Liver (tissue), 9 donors: ENCODE data around the gene TAS1R1. TPM values are rescaled to one million over a fixed set of nuclear protein-coding genes. Genes with fewer than 3 reads are reported as not detected.

ENCODE experiments used
- DNase-seq: peaks from one replicate; pipeline ENCODE4 v3.0.0-alpha.2; 2017; ENCODE audit warnings: low spot score
- H3K27ac ChIP-seq, 2 donors: one replicate each; pipeline ENCODE4 v1.7.0; 2013; ENCODE audit warnings: inconsistent platforms in 2 of 2, low read length in 2 of 2, control low read depth in 1 of 2, low read depth in 1 of 2, mild to moderate bottlenecking in 1 of 2
- H3K27me3 ChIP-seq, 4 donors: one replicate each; pipeline versions ENCODE4 v1.6.1 to v1.7.0; 2013; ENCODE audit warnings: low read length in 3 of 4, inconsistent platforms in 1 of 4, mild to moderate bottlenecking in 1 of 4, moderate library complexity in 1 of 4; ENCODE audit not compliant: control insufficient read depth in 4 of 4, insufficient read depth in 4 of 4
- H3K36me3 ChIP-seq, 4 donors: one replicate each; pipeline versions ENCODE4 v1.6.1 to v1.7.0; 2013; ENCODE audit warnings: low read length in 3 of 4, mild to moderate bottlenecking in 3 of 4, low read depth in 1 of 4, moderate library complexity in 1 of 4; ENCODE audit not compliant: control insufficient read depth in 4 of 4, insufficient read depth in 3 of 4
- H3K4me1 ChIP-seq, 4 donors: one replicate each; pipeline versions ENCODE4 v1.6.1 to v1.7.0; 2013; ENCODE audit warnings: low read length in 3 of 4, mild to moderate bottlenecking in 3 of 4, moderate library complexity in 1 of 4; ENCODE audit not compliant: control insufficient read depth in 4 of 4, insufficient read depth in 4 of 4
- H3K4me3 ChIP-seq, 3 donors: one replicate each; pipeline versions ENCODE4 v1.6.1 to v1.7.0; 2013; ENCODE audit warnings: low read length in 3 of 3, control low read depth in 1 of 3, low read depth in 1 of 3, mild to moderate bottlenecking in 1 of 3
- H3K9ac ChIP-seq, 2 donors: one replicate each; pipeline ENCODE4 v1.7.0; 2013; ENCODE audit warnings: low read length in 2 of 2, mild to moderate bottlenecking in 2 of 2, moderate library complexity in 2 of 2, control low read depth in 1 of 2, low read depth in 1 of 2
- H3K9me3 ChIP-seq, 4 donors: one replicate each; pipeline versions ENCODE4 v1.6.1 to v1.7.0; 2013; ENCODE audit warnings: low read length in 3 of 4; ENCODE audit not compliant: control insufficient read depth in 4 of 4
- ATF3 ChIP-seq: IDR thresholded peaks from 2 replicates; pipeline ENCODE4 v1.6.1; 2016; ENCODE audit warnings: antibody characterized with exemption
- CTCF ChIP-seq: fragments of 150-350 bp; IDR thresholded peaks from 2 replicates; pipeline ENCODE4 v1.5.1; 2017; ENCODE audit warnings: improper control_type of control experiment, low read depth, low read length; ENCODE audit not compliant: missing input control
- EGR1 ChIP-seq, 2 donors: IDR thresholded peaks; 2 replicates each; pipeline ENCODE4 v1.6.1; 2016 to 2018; ENCODE audit warnings: antibody characterized with exemption in 2 of 2, low read depth in 2 of 2
- FOXA1 ChIP-seq: IDR thresholded peaks from 2 replicates; pipeline ENCODE4 v1.6.1; 2016; ENCODE audit warnings: antibody characterized with exemption
- FOXA2 ChIP-seq: IDR thresholded peaks from 2 replicates; pipeline ENCODE4 v1.6.1; 2016; ENCODE audit warnings: antibody characterized with exemption
- GABPA ChIP-seq, 2 donors: IDR thresholded peaks in 1 of 2; conservative IDR thresholded peaks in 1 of 2; 2 replicates each; pipeline ENCODE4 v1.6.1; 2016; ENCODE audit warnings: antibody characterized with exemption in 2 of 2, mild to moderate bottlenecking in 1 of 2, moderate library complexity in 1 of 2
- JUND ChIP-seq, 2 donors: IDR thresholded peaks; 2 replicates each; pipeline ENCODE4 v1.6.1; 2016; ENCODE audit warnings: antibody characterized with exemption in 2 of 2
- MAX ChIP-seq: IDR thresholded peaks from 2 replicates; pipeline ENCODE4 v1.6.1; 2016; ENCODE audit warnings: antibody characterized with exemption
- NR2F2 ChIP-seq: IDR thresholded peaks from 2 replicates; pipeline ENCODE4 v1.6.1; 2016; ENCODE audit warnings: antibody characterized with exemption
- RAD21 ChIP-seq, 2 donors: IDR thresholded peaks; 2 replicates each; pipeline ENCODE4 v1.6.1; 2016; ENCODE audit warnings: antibody characterized with exemption in 2 of 2, mild to moderate bottlenecking in 2 of 2
- REST ChIP-seq: IDR thresholded peaks from 2 replicates; pipeline ENCODE4 v1.6.1; 2016; ENCODE audit warnings: antibody characterized with exemption, mild to moderate bottlenecking
- RXRA ChIP-seq, 2 donors: IDR thresholded peaks; 2 replicates each; pipeline ENCODE4 v1.6.1; 2017 to 2018; ENCODE audit warnings: antibody characterized with exemption in 2 of 2, mild to moderate bottlenecking in 1 of 2
- SP1 ChIP-seq: IDR thresholded peaks from 2 replicates; pipeline ENCODE4 v1.6.1; 2018; ENCODE audit warnings: antibody characterized with exemption, mild to moderate bottlenecking
- TAF1 ChIP-seq: conservative IDR thresholded peaks from 2 replicates; pipeline ENCODE4 v1.6.1; 2016; ENCODE audit warnings: antibody characterized with exemption, mild to moderate bottlenecking
- YY1 ChIP-seq: IDR thresholded peaks from 2 replicates; pipeline ENCODE4 v1.6.1; 2016; ENCODE audit warnings: antibody characterized with exemption, mild to moderate bottlenecking
- ZBTB33 ChIP-seq: IDR thresholded peaks from 2 replicates; pipeline ENCODE4 v1.6.1; 2016; ENCODE audit warnings: antibody characterized with exemption
- WGBS: extraction: QIAGEN DNeasy Blood & Tissue Kit; methylation state at CpG from one replicate; pipeline ENCODE4 v1.1.7; 2013; 5-methylcytosine and 5-hydroxymethylcytosine counted together
- polyA plus RNA-seq, 2 donors: library from polyadenylated mRNA; stranded (reverse) in 1 of 2; unstranded in 1 of 2; fragments of 200-250 nt in 1 of 2; fragments of >200 nt in 1 of 2; fragmentation: Nextera tagmentation in 1 of 2; extraction: Ambion mirVana in 1 of 2; gene quantifications; one replicate each; pipeline versions ENCODE4 v1.2.1 to v1.2.3, GENCODE V29; 2013 to 2015
- total RNA-seq, 2 donors: library from RNA; depleted of rRNA; stranded (reverse); fragments of >200 nt; gene quantifications; one replicate each; pipeline ENCODE4 v1.2.3, GENCODE V29; 2014
- donor health status: healthy.
- donor health status: healthy.
- donor health status: healthy.
- donor health status: healthy.
- donor health status: healthy.

Gene TAS1R1
- total and polyA plus RNA-seq, 4 donors: not detected

- TF ChIP-seq CTCF: no peak
- TF ChIP-seq GABPA (IDR thresholded peaks at IDR 0.05 in 1 of 2, conservative IDR thresholded peaks at IDR 0.05 in 1 of 2): no peak
- no peak for TF ChIP-seq FOXA1
- TF ChIP-seq RXRA (IDR thresholded peaks at IDR 0.05): peak; percentile 64 to 73
- no peak for TF ChIP-seq MAX
- peak; percentile 36 for TF ChIP-seq SP1
- no peak for TF ChIP-seq NR2F2
Measured at GRCh38 chr1:6580593-6581409, 25.7 kb downstream of the TAS1R1 start (continued).

- TF ChIP-seq NR2F2: no peak
- TF ChIP-seq RAD21 (IDR thresholded peaks at IDR 0.05): no peak
- no peak for TF ChIP-seq SP1
- TF ChIP-seq EGR1 (IDR thresholded peaks at IDR 0.05; ENCODE audit: low read depth in 2 of 2): no peak
- no peak for TF ChIP-seq RXRA (IDR thresholded peaks at IDR 0.05)
- TF ChIP-seq GABPA (IDR thresholded peaks at IDR 0.05 in 1 of 2, conservative IDR thresholded peaks at IDR 0.05 in 1 of 2): no peak
- TF ChIP-seq ZBTB33: no peak
- no peak for TF ChIP-seq FOXA2
- no peak for TF ChIP-seq ATF3
- no peak for TF ChIP-seq CTCF
- no peak for TF ChIP-seq MAX
- no peak for TF ChIP-seq YY1
- TF ChIP-seq JUND (IDR thresholded peaks at IDR 0.05): no peak
- TF ChIP-seq REST: no peak
- TF ChIP-seq FOXA1: no peak
- TF ChIP-seq TAF1: no peak
- Histone ChIP-seq H3K36me3 (no peaks in the 10 kb centered on the region), H3K27me3 (no peaks in the 10 kb centered on the region), H3K27ac (peak overlapping the region; percentile 51 to 59), H3K9ac (no peak overlapping the region), H3K9me3 (no peaks in the 10 kb centered on the region), H3K4me3 (no peak overlapping the region), H3K4me1 (peaks cover 18 to 56% (median 41%) of the 10 kb centered on the region in 4 donors)
- DNase-seq: no peak
- 34% methylated on average over 10 of the region's 10 CpGs for whole genome bisulfite sequencing
Measured at GRCh38 chr1:6581561-6582305, 26.6 kb downstream of the TAS1R1 start.
